ENCODE measurements around the gene ARL5C. TPM values are rescaled to one million over a fixed set of nuclear protein-coding genes. Genes with fewer than 3 reads are reported as not detected.

Gene ARL5C
- total RNA-seq, 1 experiment from 2014 or later = not detected

DNA sequence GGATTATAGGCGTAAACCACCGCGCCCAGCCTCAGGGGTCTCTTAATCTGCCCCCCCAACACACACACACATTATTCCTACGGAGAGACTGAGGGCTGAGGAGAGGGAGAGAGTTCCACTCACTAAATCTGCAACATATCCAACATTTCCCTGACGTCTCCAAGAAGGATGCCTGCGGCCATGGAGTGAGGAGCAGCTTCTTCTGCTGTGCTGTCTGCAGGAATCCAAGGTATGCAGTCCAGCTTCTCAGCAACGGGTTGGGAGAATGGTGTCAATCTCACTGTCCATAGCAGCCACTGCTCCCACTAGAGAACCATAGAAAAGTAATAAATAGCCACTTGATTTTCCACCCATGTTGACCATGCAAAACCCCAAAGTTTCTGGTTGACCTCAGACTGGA is 9.5 kb downstream of the ARL5C start:
- Histone ChIP-seq H3K9me3 (ENCODE audit: insufficient read depth, low read depth) (no peaks in the 10 kb centered on the region), H3K79me2 (ENCODE audit: low read depth) (no peaks in the 10 kb centered on the region), H3K9me2 (ENCODE audit: insufficient read depth) (no peaks in the 10 kb centered on the region), H3K4me3 (no peak overlapping the region), H4K20me1 (ENCODE audit: insufficient read depth) (no peaks in the 10 kb centered on the region), H3K36me3 (ENCODE audit: low read depth) (no peaks in the 10 kb centered on the region), H3K4me2 (no peak overlapping the region), H2AFZ (no peak overlapping the region), H3K27me3 (ENCODE audit: insufficient read depth, low read depth) (no peaks in the 10 kb centered on the region), H3K27ac (no peak overlapping the region), H3F3A (ENCODE audit: insufficient read depth, low read depth) (peaks cover 15% of the 10 kb centered on the region; the same call in 1 of the 2 replicates), H3K4me1 (replicated peaks; ENCODE audit: insufficient read depth) (peaks cover 8% of the 10 kb centered on the region)
- no TSS peak for BruUV-seq (replicated peaks)
- POLR2A ChIA-PET (ENCODE audit: unreplicated experiment) = no interaction called here
- TF ChIP-seq CTCF (conservative IDR thresholded peaks at IDR 0.05) (no peak), EZH2 (IDR thresholded peaks at IDR 0.05; ENCODE audit: low read depth) (no peak)
- no peak for DNase-seq
- CTCF ChIA-PET = no interaction called here
- intact Hi-C loops (cut with micrococcal nuclease; ENCODE audit: unreplicated experiment) = no loop called here

DNA sequence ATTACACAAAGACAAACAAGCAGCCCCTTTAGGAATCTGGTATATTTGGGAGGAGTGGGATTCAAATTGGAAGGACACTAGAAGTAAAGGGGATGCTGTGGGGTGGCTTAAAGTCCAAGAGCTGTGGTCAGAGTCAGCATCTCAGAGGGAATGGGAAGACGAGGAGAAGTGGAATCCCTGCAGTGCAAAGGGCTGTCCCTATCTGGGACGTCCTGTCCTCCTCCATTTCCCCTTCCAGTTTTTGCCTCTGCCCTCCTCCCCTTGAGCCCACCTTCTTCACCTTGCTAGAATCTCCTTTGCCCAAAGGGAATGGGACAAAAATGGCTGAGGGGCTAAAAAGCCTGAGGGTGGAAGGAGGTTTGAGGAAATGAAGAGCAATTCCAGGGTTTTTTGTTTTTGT is 10.3 kb downstream of the ARL5C start:
- POLR2A ChIA-PET (ENCODE audit: unreplicated experiment) = no interaction called here
- Histone ChIP-seq H3K27ac (no peak overlapping the region), H3K79me2 (ENCODE audit: low read depth) (no peaks in the 10 kb centered on the region), H3K4me2 (no peak overlapping the region), H3K4me1 (replicated peaks; ENCODE audit: insufficient read depth) (peaks cover 8% of the 10 kb centered on the region), H3K4me3 (no peak overlapping the region), H2AFZ (no peak overlapping the region), H3K9me3 (ENCODE audit: insufficient read depth, low read depth) (no peaks in the 10 kb centered on the region), H3F3A (ENCODE audit: insufficient read depth, low read depth) (peaks cover 15% of the 10 kb centered on the region; the same call in 1 of the 2 replicates), H3K9me2 (ENCODE audit: insufficient read depth) (no peaks in the 10 kb centered on the region), H3K27me3 (ENCODE audit: insufficient read depth, low read depth) (no peaks in the 10 kb centered on the region), H3K36me3 (ENCODE audit: low read depth) (no peaks in the 10 kb centered on the region), H4K20me1 (ENCODE audit: insufficient read depth) (no peaks in the 10 kb centered on the region)
- CTCF ChIA-PET = no interaction called here
- no peak for DNase-seq
- TF ChIP-seq EZH2 (IDR thresholded peaks at IDR 0.05; ENCODE audit: low read depth) (no peak), CTCF (conservative IDR thresholded peaks at IDR 0.05) (no peak)
- no TSS peak for BruUV-seq (replicated peaks)
- intact Hi-C loops (cut with micrococcal nuclease; ENCODE audit: unreplicated experiment) = no loop called here

DNA sequence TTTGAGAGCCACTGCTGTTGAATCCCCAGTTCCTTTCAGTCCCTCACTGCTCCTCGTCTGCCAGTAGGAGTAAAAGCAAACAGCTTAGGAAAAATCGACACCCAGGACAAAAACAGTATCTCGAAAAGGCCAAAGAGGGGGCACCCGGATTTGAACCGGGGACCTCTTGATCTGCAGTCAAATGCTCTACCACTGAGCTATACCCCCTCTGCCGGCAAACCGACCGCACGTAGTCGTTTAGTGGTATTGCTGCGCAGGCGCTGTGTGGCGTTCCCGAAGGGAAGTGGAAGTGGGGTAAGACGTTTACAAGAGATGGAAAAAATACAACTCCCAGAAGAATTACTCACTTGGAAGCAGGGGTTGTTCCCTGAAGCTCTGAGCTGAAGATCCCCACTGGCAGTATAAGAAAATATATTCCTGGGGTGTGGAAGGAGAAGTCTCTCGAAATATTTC is 12.3 kb downstream of the ARL5C start:
- Histone ChIP-seq H3K36me3 (ENCODE audit: low read depth) (no peaks in the 10 kb centered on the region), H3K27me3 (ENCODE audit: insufficient read depth, low read depth) (no peaks in the 10 kb centered on the region), H3K9me2 (ENCODE audit: insufficient read depth) (no peaks in the 10 kb centered on the region), H3K9me3 (ENCODE audit: insufficient read depth, low read depth) (no peaks in the 10 kb centered on the region), H3K4me1 (replicated peaks; ENCODE audit: insufficient read depth) (peaks cover 8% of the 10 kb centered on the region), H4K20me1 (ENCODE audit: insufficient read depth) (no peaks in the 10 kb centered on the region), H3K79me2 (ENCODE audit: low read depth) (no peaks in the 10 kb centered on the region), H3K4me2 (peak overlapping the region; percentile 77), H3K27ac (no peak overlapping the region), H2AFZ (peak overlapping the region; percentile 81), H3F3A (ENCODE audit: insufficient read depth, low read depth) (peaks cover 15% of the 10 kb centered on the region; the same call in 1 of the 2 replicates), H3K4me3 (peak overlapping the region; percentile 73)
- no peak for TF ChIP-seq CTCF (conservative IDR thresholded peaks at IDR 0.05)
- TF ChIP-seq EZH2 (IDR thresholded peaks at IDR 0.05; ENCODE audit: low read depth) = no peak
- peak; percentile 79 to 85 for DNase-seq
- ChIA-PET POLR2A (ENCODE audit: unreplicated experiment) (interaction anchor here (0.6 to 0.9 kb wide), 4 partner anchors 46 to 596 kb away, joined by 3 to 7 read pairs (median 4); partner anchors contain the start of genes PGAP3 and RPL19), CTCF (interaction anchor here (0.6 to 4.3 kb wide), 7 partner anchors 9 to 286 kb away, joined by 3 to 62 read pairs (median 5); no protein-coding TSS in a partner anchor)
- BruUV-seq (replicated peaks) = no TSS peak
- intact Hi-C loops (cut with micrococcal nuclease; ENCODE audit: unreplicated experiment) = loop anchor here (1.0 to 5.0 kb wide), 8 partner anchors 84 to 476 kb away; no protein-coding TSS in a partner anchor

Data from PC-9 (cell line).